Measurements from ENCODE around the gene ANKRD7.
A peak's percentile ranks its signal among the peaks of the same experiment; 100 is the strongest.

Gene ANKRD7

DNA sequence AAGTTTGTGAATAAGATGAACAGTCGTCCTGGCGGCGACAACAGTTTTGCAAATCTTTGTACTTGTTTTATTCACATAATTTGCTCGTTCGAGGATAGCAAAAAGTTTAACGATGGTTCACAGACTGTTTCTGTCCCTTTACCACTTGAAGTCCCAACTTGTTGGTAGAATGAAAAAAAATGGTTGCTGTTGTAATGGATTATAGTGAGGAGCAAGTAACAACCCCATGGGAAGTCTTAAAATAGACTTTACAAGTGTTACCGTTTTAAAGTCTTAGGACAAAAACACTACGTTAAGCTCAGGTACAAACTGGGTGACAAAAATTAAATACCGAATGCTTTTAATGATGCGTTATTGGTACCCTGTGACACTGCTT lies 40.0 kb upstream of the ANKRD7 start:
- peak overlapping the region; percentile 92 for H3K4me3 ChIP-seq (replicated peaks; ENCODE audit: low read depth, low read length)
- peak; percentile 10 for DNase-seq (ENCODE audit: low read depth)

DNA sequence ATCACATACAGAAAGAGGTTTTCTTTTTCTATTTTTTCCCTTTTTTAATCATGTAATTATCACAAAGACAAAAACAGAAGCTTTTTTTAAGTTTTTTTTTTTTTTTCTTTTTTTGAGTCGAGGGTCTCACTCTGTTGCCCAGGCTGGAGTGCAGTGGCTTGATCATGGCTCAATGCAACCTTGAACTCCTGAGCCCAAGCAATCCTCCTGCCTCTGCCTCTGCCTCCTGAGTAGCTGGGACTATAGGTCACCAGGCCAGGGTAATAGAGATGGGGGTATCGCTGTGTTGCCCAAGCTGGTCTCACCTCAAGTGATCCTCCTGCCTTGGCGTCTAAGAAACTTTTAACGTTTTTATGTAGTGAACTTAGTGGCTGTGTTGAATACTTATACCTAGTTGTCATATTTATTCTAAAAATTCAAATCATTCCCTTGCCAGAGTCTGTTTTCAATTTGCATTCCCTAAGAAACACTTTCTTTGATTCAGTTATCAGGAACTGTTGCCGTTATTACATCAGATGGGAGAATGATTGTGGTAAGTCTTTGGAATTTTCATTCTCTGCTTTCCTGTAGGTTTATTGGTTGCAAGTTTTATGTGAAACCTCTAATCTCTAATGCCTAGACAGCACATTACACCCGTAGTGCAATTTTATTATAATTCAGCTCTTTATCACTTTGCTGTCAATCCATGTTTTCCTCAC lies 39.2 kb upstream of the ANKRD7 start:
- peak; percentile 20 for DNase-seq (ENCODE audit: low read depth)
- peak overlapping the region; percentile 92 for H3K4me3 ChIP-seq (replicated peaks; ENCODE audit: low read depth, low read length)
- TF ChIP-seq, protein P1, sequence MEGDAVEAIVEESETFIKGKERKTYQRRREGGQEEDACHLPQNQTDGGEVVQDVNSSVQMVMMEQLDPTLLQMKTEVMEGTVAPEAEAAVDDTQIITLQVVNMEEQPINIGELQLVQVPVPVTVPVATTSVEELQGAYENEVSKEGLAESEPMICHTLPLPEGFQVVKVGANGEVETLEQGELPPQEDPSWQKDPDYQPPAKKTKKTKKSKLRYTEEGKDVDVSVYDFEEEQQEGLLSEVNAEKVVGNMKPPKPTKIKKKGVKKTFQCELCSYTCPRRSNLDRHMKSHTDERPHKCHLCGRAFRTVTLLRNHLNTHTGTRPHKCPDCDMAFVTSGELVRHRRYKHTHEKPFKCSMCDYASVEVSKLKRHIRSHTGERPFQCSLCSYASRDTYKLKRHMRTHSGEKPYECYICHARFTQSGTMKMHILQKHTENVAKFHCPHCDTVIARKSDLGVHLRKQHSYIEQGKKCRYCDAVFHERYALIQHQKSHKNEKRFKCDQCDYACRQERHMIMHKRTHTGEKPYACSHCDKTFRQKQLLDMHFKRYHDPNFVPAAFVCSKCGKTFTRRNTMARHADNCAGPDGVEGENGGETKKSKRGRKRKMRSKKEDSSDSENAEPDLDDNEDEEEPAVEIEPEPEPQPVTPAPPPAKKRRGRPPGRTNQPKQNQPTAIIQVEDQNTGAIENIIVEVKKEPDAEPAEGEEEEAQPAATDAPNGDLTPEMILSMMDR (IDR thresholded peaks at IDR 0.05; ENCODE audit: low read length, missing control alignments): no peak

More for the DNA sequence above, 40.0 kb upstream of the ANKRD7 start:
- TF ChIP-seq, protein P1 (IDR thresholded peaks at IDR 0.05; ENCODE audit: low read length, missing control alignments): no peak

DNA sequence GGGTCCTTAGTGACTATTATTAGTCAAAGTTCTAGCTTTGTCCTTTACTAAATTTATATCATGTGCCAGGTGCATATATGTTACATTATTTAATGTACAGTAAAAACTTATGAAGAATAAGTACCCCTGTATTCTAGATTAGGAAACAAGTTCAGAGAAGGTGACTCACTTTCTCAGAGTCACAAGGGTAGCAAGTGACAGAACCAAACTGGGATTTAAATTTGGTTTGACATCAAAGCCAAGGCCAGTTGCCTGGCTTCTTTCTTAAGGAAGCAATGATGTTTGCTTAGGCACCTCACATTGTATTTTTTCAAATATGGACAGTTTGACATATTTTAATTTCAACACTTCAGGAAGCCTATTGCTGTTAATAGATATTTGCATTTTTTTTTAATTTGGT lies 38.0 kb upstream of the ANKRD7 start:
- TF ChIP-seq, protein P1 (IDR thresholded peaks at IDR 0.05; ENCODE audit: low read length, missing control alignments): no peak
- no peak overlapping the region for H3K4me3 ChIP-seq (replicated peaks; ENCODE audit: low read depth, low read length)

DNA sequence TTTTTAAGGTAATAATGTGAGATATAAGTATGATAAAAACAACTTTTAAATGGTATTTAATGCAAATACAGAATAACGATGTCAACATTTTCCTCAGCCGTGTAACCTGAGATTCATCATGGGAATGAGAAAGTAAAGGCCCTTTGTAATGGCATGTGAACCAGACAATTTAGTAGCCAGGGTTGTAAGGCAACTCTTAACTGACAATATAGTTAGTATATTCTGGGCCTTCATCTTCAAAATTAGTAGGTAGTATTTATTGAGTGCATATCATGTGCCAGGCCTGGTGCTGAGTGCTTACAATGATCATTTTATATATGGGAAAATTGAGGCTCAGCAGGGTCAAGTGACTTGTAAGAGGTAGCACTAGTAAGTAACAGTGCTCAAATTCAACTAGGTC lies 29.9 kb upstream of the ANKRD7 start:
- DNase-seq (ENCODE audit: low read depth): no peak
- TF ChIP-seq, protein P1 (IDR thresholded peaks at IDR 0.05; ENCODE audit: low read length, missing control alignments): no peak
- no peak overlapping the region for H3K4me3 ChIP-seq (replicated peaks; ENCODE audit: low read depth, low read length)

More for the DNA sequence above, 38.0 kb upstream of the ANKRD7 start:
- DNase-seq (ENCODE audit: low read depth): no peak

DNA sequence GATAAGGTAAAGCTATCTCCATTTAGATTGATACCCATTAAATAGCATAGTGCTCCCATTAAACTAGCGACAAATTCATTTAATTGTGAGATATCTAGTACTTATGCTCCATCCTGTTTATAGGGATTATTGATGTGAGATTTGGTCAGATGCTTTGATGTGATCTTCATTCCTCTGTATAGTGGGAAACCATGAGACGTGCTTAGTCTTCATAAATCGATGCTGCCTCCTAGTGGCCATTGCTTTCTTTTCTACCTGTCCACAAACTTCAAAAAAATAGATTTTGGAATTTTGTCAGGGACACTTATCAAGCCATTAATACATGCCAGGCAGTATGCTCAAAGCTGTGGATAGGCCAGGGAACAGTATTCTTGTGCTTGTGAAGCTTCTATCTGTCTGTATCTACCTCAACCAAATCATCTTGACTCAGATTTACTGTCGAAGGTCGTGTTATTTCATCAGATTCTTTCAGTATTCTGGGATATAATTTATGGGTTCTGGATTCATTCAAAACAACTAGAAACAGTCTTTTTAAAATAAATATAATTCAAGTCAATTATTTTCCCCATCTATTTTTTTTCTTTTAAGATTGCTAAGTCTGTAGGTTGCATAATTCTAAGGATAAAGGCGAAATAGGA lies 28.5 kb upstream of the ANKRD7 start:
- TF ChIP-seq, protein P1 (IDR thresholded peaks at IDR 0.05; ENCODE audit: low read length, missing control alignments): peak; percentile 80
- DNase-seq (ENCODE audit: low read depth): peak; percentile 76

DNA sequence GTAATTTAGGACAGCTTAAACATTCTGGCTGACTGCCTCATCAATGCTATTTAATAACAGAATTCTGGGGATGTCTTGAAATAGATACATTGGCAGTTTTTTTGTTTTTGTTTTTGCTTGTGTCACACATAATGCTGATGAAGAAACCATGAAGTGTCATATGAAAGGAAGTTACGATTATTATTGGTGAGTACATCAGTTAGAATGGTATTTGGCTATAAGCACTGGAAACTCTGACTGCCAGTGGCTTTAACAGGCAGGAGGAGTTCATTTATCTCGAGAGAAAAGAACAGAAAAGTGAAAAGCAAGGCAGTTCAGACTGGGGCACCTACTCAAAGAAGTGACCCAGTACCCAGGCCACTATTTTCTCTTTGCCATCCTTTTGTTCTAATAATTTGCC lies 22.4 kb upstream of the ANKRD7 start:
- H3K4me3 ChIP-seq (replicated peaks; ENCODE audit: low read depth, low read length): no peak overlapping the region
- no peak for DNase-seq (ENCODE audit: low read depth)
- TF ChIP-seq, protein P1 (IDR thresholded peaks at IDR 0.05; ENCODE audit: low read length, missing control alignments): no peak

More for the DNA sequence above, 28.5 kb upstream of the ANKRD7 start:
- H3K4me3 ChIP-seq (replicated peaks; ENCODE audit: low read depth, low read length): no peak overlapping the region

All from fibroblast of pulmonary artery (primary cell).